Tibial nerve (tissue), 3 donors: ENCODE data around the gene CHD2.
"Not testable (repeated sequence)": the region's sequence is repeated elsewhere in the genome, so short reads cannot be mapped to it uniquely, and the experiment has no call there.

Experiments
- POLR2A ChIP-seq, 2 donors: fragments of 450-650 bp; IDR thresholded peaks; one replicate each; pipeline ENCODE4 v1.6.1; 2017; ENCODE audit warnings: antibody characterized with exemption in 2 of 2, mild to moderate bottlenecking in 2 of 2, moderate library complexity in 2 of 2
- TF ChIP-seq, protein P1 (sequence below), 5 experiments: fragments of 200-600 bp in 3 of 5; fragments of 450-650 bp in 2 of 5; sonication (generic) in 3 of 5; IDR thresholded peaks; one replicate each; pipeline ENCODE4 v1.5.1; 2016 to 2019; ENCODE audit warnings: antibody characterized with exemption in 5 of 5, mild to moderate bottlenecking in 3 of 5, moderate library complexity in 2 of 5

DNA sequence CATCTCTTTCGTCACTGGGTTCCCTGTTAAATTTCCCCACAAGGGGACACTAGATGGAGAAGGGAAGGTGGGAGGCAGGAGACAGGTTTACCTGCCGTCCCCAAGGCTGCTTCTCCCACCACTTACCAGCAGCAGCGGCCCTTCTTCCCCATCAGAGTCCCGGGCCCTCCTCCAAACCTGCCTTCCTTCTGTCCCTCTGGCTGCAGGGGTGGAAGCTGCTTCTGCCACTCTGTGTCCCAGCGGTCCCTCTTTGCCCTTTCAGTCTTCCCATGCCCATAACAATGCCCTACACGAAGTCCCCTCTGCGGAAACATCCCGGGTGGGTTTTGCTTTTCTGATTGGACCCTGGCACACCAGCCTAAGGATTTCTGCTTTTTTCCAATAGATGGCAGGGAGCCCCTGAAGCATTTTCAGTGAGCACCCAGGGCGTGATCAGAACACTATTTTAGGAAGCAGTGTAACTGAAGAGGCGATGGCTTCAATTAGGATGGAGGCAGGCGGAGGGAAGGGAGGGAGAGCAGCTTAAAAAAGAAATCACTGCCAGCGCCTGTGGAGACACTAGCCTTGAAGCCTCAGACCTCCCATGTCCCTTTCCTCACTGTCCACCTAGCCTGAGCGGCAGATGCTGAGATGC lies 162.6 kb downstream of the CHD2 start:
- not testable (repeated sequence) for TF ChIP-seq POLR2A (IDR thresholded peaks at IDR 0.05)
- TF ChIP-seq, protein P1, sequence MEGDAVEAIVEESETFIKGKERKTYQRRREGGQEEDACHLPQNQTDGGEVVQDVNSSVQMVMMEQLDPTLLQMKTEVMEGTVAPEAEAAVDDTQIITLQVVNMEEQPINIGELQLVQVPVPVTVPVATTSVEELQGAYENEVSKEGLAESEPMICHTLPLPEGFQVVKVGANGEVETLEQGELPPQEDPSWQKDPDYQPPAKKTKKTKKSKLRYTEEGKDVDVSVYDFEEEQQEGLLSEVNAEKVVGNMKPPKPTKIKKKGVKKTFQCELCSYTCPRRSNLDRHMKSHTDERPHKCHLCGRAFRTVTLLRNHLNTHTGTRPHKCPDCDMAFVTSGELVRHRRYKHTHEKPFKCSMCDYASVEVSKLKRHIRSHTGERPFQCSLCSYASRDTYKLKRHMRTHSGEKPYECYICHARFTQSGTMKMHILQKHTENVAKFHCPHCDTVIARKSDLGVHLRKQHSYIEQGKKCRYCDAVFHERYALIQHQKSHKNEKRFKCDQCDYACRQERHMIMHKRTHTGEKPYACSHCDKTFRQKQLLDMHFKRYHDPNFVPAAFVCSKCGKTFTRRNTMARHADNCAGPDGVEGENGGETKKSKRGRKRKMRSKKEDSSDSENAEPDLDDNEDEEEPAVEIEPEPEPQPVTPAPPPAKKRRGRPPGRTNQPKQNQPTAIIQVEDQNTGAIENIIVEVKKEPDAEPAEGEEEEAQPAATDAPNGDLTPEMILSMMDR (IDR thresholded peaks at IDR 0.05) = not testable (repeated sequence)
